Stimulated activated CD4-positive, alpha-beta T cell treated with anti-CD3 and anti-CD28 coated beads, Interleukin-2, amount 100 ng/mL, for 4 hours (primary cell): ENCODE results near the gene DNAL4.

Experiments
- DNase-seq: peaks from one replicate; pipeline ENCODE4 v3.0.0-alpha.2; 2020; ENCODE audit warnings: low read depth

The DNAL4 gene

DNA sequence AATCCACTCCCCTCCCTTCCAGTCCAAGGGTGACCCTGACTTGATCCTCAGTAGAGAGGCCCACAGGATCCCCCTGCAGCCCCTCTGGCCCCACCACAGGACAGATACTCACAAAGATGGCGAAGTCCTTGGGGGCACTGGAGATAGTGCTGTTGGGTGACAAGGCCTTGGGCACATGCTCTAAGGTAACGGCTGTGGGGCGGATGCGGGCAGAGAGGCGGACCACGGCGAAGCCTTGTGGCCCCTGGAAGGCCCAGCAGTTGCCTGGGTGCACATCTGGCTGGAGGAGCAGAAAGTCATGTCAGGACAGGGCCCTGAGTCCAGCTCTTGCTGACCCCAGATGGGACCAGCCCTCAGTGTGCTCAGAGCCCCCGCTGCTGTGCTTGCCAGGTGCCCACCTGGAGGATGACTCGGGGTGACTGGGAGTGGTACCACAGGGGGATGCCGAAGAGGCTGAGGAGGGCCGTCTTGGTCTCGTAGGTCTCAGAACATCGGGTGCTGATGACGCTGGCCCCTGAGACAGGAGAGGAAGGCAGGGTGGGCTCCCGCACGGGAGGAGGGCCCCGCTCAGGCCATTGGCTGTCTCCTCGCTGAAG is 55.4 kb downstream of the DNAL4 start:
- DNase-seq, result no peak

DNA sequence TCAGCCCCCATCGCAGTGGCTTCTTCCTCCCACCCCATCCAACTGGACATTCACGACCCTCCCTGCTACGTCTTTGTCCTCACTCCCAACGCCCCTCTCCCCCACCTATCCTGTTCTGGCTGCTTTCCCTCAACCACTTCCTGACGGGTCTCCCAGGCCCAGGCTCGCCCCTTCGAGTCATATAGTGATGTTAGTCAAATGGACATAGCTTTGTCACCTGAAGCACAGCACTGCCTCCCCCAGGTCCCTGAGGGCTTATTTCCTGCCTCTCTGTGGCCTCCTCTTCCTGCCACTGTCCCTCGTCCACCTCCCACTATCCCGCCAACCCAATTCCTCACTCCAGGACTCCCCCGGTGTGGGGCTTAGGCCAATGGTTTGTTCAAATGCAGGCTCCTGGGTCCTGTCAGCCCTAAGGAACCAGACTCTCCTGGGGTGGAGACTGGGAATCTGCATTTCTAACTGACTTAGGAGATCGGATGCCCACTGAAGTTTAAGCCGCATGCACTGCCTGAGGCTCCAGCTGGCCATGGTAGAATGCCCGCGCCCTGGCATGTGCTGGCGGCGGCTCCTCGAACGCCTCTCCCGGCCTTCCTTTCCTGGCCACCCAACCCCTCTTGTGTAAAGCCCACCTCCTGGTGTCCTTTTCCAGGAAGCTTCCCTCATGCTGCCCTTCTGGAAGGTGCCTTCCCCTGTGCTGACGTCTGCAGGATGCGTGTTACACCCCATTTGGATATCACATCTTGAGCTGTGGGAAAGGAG is 56.5 kb downstream of the DNAL4 start:
- no peak for DNase-seq

DNA sequence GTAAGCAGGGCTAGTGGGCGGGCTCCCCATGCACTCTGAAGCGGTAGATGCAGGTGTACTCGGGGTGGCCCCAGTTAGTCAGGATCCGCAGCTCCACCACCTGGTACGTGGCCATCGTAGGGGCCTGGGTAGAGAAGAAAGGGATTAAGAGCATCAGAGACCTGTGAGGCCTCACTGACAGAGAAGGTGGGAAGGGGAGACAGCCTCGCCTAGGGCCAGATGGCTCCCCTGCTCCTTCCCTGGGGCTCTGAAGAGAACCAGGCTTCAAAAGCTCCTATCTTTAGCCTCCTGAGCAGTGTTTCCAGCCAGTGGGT is 57.7 kb downstream of the DNAL4 start:
- DNase-seq, result no peak

DNA sequence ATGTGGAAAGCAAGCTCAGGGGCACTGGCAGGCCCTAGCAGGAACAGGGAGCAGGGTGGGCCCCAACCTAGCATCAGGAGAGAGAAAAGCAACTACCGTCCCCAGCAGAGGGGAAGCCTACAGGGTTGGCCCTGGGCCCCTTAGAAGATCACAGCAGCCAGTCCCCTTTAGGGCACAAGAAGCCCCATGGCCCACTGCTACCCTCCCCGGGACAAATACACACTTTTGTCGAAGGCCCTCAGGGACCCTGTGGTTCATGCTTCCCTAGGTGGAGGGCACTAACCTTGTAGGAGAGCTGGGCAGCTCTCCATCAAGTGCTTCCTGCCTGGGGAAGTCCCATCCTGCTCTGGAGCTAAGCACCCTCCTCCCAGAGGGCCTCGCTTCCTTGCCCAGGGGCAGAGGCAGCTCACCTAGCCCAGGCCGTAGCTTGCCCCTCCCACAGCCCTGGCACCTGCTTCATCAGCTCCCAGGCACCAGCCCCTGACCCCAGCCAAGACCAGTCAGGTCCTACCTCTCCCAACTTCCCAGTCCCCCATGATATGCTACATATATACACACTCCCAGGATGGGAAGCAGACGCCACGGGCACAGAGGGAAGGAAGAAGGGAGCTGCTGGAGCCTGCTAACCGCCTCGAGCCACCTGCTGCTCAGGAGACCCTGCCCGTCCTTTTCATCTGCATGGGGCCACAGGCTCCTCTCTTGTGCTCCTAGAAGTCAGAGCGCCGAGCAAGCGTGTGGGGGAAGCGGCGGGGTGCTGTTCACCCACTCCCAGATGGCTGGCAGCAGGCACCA is 58.3 kb downstream of the DNAL4 start:
- no peak for DNase-seq

DNA sequence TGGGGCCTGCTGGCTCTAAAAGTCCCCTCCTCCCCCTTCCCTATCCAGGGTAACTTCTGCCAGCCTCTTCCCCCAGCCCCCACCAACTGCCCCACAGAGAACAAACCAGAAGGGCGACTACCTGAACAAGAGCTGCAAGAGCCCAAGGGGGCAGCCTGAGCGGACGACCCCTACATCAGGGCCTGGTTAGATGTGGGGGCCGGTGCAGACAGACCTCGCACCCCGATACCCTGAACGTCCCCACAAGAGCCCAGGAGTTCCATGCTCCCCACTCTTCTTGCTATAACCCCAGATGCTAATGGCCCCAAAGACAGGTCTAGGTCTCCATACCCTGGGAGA is 58.8 kb downstream of the DNAL4 start:
- no peak for DNase-seq

DNA sequence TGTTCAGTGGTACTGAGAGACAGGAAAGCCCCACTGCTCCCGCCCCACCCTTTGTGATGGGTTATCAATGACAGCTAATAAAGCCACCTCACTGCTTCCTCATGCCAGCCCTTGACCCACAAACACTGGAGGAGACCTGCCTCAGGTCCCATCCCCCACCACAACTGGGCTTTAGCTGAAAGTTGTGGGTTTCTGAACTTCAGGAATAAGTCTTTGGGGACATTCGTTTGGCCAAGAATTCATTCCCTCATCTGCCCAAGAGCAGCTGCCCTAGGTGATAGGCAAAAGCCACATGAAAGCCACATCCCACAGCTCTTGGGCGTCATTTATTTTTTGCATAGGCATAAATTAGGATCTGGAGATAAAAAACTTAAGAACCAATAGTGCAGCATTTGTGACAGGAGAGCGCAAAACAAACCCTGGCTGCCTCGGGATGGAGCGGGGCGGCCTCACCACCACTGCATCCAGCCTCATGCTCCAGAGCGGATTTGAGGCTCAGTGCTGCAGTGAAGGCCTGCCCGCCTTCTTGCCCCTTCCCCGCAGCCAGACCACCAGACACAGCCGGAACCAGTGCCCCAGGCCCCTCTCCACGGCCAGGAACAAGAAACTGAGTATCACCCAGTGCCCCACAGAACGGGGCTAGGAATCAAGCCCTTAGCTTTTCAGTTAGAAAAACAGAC is 59.4 kb downstream of the DNAL4 start:
- DNase-seq, result no peak

DNA sequence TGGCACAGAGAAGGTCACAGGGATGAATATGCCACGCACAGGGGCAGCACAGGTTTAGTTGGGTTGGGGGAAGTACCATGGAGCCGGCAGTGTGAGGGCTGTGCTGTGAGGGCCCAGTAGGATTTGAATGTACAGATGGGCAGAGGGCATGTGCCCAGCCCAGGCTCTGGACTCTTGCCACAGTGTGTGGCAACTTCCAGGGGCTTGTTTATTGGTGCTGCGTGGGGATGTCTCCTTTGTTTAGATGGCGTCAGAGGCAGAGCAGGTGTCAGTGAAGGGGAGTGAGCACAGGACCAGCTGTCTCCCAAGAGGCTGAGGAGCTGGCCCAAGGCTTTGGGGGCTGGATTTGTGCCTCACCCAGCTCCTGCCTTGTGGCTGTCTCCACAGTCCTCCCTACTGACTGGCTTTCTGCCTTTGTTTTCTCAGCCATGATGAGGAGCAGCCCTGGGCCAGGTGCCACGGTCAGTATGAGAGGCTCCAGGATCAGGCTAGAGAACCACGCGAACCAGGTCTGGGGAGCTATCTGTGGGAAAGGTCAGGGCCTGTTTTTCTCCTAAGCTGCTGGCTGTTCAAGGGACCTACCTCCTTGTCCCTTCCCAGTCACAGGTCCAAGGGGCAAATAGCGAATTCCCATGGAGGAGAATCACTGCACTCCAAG is 60.1 kb downstream of the DNAL4 start:
- DNase-seq, result no peak

DNA sequence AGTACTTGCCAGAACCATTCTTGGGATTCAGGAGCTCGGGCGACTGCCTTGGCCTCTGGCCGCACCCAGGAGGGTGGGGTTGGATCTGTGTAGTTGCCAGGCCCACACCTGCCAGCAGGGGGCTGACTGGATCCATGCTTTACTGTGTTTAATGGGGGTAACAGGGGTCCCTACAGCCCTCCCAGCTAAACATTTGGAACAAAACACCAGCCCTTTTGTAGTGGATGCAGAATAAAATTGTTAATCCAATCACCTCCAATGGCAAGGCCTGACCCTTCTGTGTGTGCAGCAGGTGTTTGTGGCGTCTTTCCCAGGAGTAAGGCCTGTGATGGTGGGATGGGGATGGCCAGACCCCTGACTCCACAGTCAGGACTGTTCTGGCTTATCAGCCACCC is 60.6 kb downstream of the DNAL4 start:
- DNase-seq, result no peak

DNA sequence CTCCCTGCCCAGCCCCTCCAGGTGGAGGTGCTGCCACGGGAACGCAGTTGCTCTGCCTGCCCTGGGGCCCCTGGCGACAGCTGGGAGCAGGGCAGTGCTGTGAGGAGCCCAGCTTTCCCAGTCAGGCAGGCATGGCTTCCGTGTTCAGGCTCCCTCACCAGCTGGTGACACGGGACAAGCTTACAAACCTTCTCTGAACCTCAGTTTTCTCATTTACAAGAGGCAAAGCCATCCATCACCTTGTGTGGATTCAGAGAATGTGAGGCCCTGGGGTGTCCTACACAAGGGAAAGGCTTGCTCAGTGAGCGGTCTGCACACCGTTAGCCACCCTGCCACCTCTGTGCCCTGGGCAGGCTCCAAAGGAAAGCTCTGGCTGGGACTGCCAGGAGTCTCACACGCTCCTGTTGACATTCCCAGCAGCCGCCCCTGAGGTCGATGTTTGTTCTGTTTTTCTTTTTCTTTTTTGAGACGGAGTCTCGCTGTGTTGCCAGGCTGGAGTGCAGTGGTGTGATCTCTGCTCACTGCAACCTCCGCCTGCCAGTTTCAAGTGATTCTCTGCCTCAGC is 61.6 kb downstream of the DNAL4 start:
- no peak for DNase-seq

DNA sequence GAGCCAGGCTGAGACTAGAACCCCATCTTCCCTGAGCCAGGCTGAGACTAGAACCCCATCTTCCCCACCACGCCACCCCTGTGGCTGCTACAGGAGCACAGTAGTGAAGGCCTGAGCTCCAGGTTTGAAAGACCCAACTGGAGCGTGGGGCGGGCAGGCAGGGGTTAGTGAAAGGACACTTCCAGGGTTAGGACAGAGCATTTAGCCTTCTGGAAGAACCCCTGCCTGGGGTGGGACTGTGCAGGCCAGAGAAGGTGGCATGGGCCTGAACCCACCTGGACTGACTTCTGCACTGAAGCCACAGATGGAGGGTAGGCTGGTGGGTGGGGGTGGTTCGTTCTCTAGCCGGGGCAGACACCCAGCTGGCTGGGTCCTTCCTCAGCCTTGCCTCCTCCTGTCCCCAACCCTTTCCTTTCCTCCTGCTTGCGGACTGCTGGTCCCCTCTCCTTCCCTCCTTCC is 62.2 kb downstream of the DNAL4 start:
- DNase-seq, result no peak

DNA sequence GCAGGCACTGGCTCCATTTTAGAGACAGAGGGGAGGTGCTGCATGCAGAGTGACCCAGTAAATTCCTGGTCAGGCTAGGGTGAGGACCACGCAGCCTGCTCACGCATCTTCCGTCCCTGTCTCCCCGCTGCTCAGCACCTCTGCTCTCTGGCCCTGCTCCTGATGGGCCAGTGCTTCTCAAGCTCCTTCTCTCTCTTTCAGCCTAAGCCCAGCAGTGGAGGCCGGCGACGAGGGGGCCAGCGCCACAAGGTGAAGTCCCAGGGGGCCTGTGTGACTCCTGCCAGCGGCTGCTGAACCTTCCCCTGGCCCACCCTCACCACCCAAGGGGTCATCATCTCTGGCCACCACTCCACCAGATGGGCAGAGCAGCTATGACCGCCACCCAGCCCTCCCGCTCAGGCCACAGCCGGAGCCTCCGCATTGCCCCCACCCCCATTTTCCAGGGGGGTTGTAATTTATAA is 63.5 kb downstream of the DNAL4 start:
- no peak for DNase-seq

DNA sequence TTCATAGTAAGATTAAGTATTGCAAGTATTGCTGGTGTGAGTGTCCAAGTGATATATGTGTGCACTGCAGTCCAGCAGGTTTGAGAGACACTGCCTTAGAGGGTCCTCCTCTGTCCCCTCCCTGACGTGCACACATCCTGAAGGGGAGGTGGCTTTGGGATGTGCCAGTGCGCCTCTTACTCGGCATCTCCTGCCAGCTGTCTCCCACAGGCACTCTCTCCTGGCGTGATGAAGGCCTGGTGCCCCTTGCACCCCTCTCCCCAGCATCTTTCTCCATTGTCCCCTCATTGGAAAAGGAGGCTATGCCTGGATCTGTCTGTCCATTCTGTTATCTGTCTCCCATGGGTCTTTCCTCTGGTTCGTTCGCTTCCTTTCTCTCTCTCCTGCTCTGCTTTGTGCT is 64.0 kb downstream of the DNAL4 start:
- DNase-seq, result no peak

DNA sequence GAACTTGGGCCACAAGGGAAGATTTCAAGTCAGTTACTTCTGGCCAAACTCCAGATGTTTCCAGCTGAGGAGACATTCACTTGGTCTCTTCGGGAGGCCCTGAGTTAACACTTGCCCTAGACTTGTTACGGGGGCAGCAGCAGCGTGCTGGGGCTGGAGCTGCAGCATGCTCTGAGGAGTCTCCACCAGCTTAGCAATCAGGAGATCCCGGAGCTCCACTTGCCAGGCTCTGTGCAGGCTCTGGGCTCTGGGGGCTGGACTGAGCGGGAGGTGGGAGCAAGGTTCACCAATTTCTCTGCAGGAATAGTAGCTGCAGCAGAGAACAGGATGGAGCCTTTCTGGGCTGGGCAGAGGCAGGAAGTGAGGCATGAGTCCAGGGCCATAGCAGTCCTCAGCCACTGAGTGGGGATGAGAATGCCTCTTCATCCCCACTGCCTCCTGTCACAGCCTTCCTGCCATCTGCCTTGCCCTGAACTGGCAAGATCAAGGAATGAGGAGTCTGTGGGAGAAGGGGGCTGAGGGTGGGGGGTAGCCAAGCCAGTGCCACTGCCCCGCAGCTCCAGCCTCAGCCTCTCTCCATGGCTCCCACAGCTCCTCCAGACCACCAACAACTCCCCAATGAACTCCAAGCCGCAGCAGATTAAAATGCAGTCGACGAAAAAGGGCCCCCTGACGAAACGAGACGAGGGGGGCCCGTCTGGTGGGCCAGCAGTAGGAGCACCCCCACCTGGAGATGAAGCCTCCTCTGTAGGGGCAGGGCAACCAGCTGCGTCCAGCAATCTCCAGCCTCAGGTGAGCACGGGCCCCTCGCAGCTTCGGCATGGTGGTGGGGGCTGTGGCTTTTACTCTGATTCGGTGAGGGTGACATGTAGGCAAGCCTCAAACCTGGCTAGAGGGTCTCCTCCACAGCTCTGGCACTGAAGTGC is 64.8 kb downstream of the DNAL4 start:
- no peak for DNase-seq
